CD4-positive, alpha-beta T cell treated with Interleukin-2 at 100 ng/mL for 4 hours (primary cell): Measurements from ENCODE around the gene NEK6.

Experiments
- DNase-seq: peaks from one replicate; pipeline ENCODE4 v3.0.0-alpha.2; 2020; ENCODE audit warnings: low spot score

The NEK6 gene

GRCh38 chr9:124261736-124262648, 4.2 kb downstream of the NEK6 start:
- DNase-seq, result no peak

- DNase-seq, result no peak
These were observed 4.9 kb downstream of the NEK6 start for GRCh38 chr9:124262649-124262972.

- DNase-seq, result no peak
These were observed 5.5 kb downstream of the NEK6 start for GRCh38 chr9:124263213-124263612.

- no peak for DNase-seq
These were observed 6.2 kb downstream of the NEK6 start for GRCh38 chr9:124263800-124264426.

GRCh38 chr9:124264823-124265233, 7.1 kb downstream of the NEK6 start:
- no peak for DNase-seq

- no peak for DNase-seq
These were observed 7.8 kb downstream of the NEK6 start for GRCh38 chr9:124265551-124265950.

- DNase-seq, result no peak
These were observed 8.5 kb downstream of the NEK6 start for GRCh38 chr9:124266139-124266825.

GRCh38 chr9:124266826-124267201, 9.1 kb downstream of the NEK6 start:
- no peak for DNase-seq

GRCh38 chr9:124267271-124267807, 9.6 kb downstream of the NEK6 start:
- no peak for DNase-seq

- no peak for DNase-seq
These were observed 10.5 kb downstream of the NEK6 start for GRCh38 chr9:124268248-124268647.

GRCh38 chr9:124268661-124269060, 10.9 kb downstream of the NEK6 start:
- no peak for DNase-seq

GRCh38 chr9:124269556-124269955, 11.8 kb downstream of the NEK6 start:
- no peak for DNase-seq

- no peak for DNase-seq
These were observed 13.0 kb downstream of the NEK6 start for GRCh38 chr9:124270504-124271335.

GRCh38 chr9:124271660-124272059, 13.9 kb downstream of the NEK6 start:
- DNase-seq, result no peak

- DNase-seq, result no peak
These were observed 14.4 kb downstream of the NEK6 start for GRCh38 chr9:124272118-124272517.

- DNase-seq, result no peak
These were observed 15.2 kb downstream of the NEK6 start for GRCh38 chr9:124272979-124273378.

GRCh38 chr9:124273427-124274160, 15.8 kb downstream of the NEK6 start:
- no peak for DNase-seq

GRCh38 chr9:124274226-124274625, 16.5 kb downstream of the NEK6 start:
- no peak for DNase-seq

- no peak for DNase-seq
These were observed 17.0 kb downstream of the NEK6 start for GRCh38 chr9:124274738-124275137.

GRCh38 chr9:124277420-124277819, 19.7 kb downstream of the NEK6 start:
- no peak for DNase-seq

- no peak for DNase-seq
These were observed 20.3 kb downstream of the NEK6 start for GRCh38 chr9:124278054-124278540.
